Activated B cell treated with CpG ODN at 0.5 μM for 24 hours (primary cell): ENCODE results near the gene DUSP7. TPM values are rescaled to one million over a fixed set of nuclear protein-coding genes. Genes with fewer than 3 reads are reported as not detected.

ENCODE experiments used
- ATAC-seq: fragments of 200-7000 bp; cut with Tn5 transposase; one replicate; pipeline ENCODE4 v1.10.0; 2021; ENCODE audit warnings: low read depth, mild to moderate bottlenecking, moderate library complexity
- CTCF ChIA-PET: fragments of 350-600 bp; sonication (Branson Sonifier 250); formaldehyde crosslinking; loops from one replicate; lab custom pipeline; 2021; ENCODE audit warnings: antibody characterized with exemption; lab: Charles Lee
- POLR2A ChIA-PET: fragments of 350-600 bp; sonication (Branson Sonifier 250); formaldehyde crosslinking; loops from one replicate; lab custom pipeline; 2021; ENCODE audit warnings: antibody characterized with exemption; lab: Charles Lee
- DNase-seq: peaks from one replicate; pipeline ENCODE4 v3.0.0; 2022
- H3K27ac Mint-ChIP-seq: one replicate; pipeline ENCODE4 v1.8.0; 2020; ENCODE audit warnings: mixed read lengths
- H3K27me3 Mint-ChIP-seq: one replicate; pipeline ENCODE4 v1.8.0; 2021; ENCODE audit warnings: mixed read lengths
- H3K36me3 Mint-ChIP-seq: one replicate; pipeline ENCODE4 v1.8.0; 2021; ENCODE audit warnings: low read depth, mixed read lengths
- H3K4me1 Mint-ChIP-seq: one replicate; pipeline ENCODE4 v1.8.0; 2021; ENCODE audit warnings: mixed read lengths
- H3K4me3 Mint-ChIP-seq: one replicate; pipeline ENCODE4 v1.8.0; 2020; ENCODE audit warnings: mild to moderate bottlenecking, mixed read lengths
- H3K9me3 Mint-ChIP-seq: one replicate; pipeline ENCODE4 v1.8.0; 2020; ENCODE audit warnings: mixed read lengths
- CTCF ChIP-seq: fragments of 200-600 bp; IDR thresholded peaks from one replicate; pipeline ENCODE4 v1.8.0; 2022; ENCODE audit warnings: antibody characterized with exemption, mild to moderate bottlenecking
- intact Hi-C: fragments of 100-400 bp; cut with micrococcal nuclease; formaldehyde crosslinking; loops from one replicate; pipeline ENCODE4 v1.15.1; 2024
- total RNA-seq: library from RNA; stranded (reverse); gene quantifications from 2 replicates; pipeline ENCODE4 v1.2.3, GENCODE V29; 2022

Gene DUSP7
- total RNA-seq, 1 donor from 2014 or later, result 4.3 TPM

GRCh38 chr3:52039426-52039825 lies 16.9 kb downstream of the DUSP7 start:
- H3K27me3 Mint-ChIP-seq, result peaks cover 2% of the 10 kb centered on the region
- ATAC-seq (no peak), DNase-seq (no peak)
- ChIA-PET CTCF (no interaction called here), POLR2A (no interaction called here)
- no peak overlapping the region for H3K27ac Mint-ChIP-seq
- TF ChIP-seq CTCF, result no peak
- no peak overlapping the region for H3K4me3 Mint-ChIP-seq
- peaks cover 4% of the 10 kb centered on the region for H3K4me1 Mint-ChIP-seq
- H3K36me3 Mint-ChIP-seq, result no peaks in the 10 kb centered on the region
- intact Hi-C loops, result no loop called here
- no peaks in the 10 kb centered on the region for H3K9me3 Mint-ChIP-seq

GRCh38 chr3:52038227-52038626 lies 18.1 kb downstream of the DUSP7 start:
- H3K4me1 Mint-ChIP-seq, result peaks cover 4% of the 10 kb centered on the region
- no peak overlapping the region for H3K27ac Mint-ChIP-seq
- H3K36me3 Mint-ChIP-seq, result no peaks in the 10 kb centered on the region

GRCh38 chr3:52037291-52037690 lies 19.1 kb downstream of the DUSP7 start:
- Mint-ChIP-seq H3K27me3 (peaks cover 2% of the 10 kb centered on the region), H3K9me3 (no peaks in the 10 kb centered on the region), H3K27ac (no peak overlapping the region), H3K4me1 (peaks cover 4% of the 10 kb centered on the region), H3K4me3 (no peak overlapping the region), H3K36me3 (no peaks in the 10 kb centered on the region)
- DNase-seq (no peak), ATAC-seq (no peak)
- ChIA-PET CTCF (no interaction called here), POLR2A (no interaction called here)
- intact Hi-C loops, result no loop called here
- no peak for TF ChIP-seq CTCF

More at GRCh38 chr3:52038227-52038626, 18.1 kb downstream of the DUSP7 start:
- no peak for ATAC-seq
- ChIA-PET POLR2A (no interaction called here), CTCF (no interaction called here)
- intact Hi-C loops, result no loop called here
- no peak for DNase-seq
- no peak for TF ChIP-seq CTCF
- Mint-ChIP-seq H3K9me3 (no peaks in the 10 kb centered on the region), H3K4me3 (no peak overlapping the region), H3K27me3 (peaks cover 2% of the 10 kb centered on the region)

- H3K4me3 Mint-ChIP-seq, result no peak overlapping the region
- peaks cover 4% of the 10 kb centered on the region for H3K4me1 Mint-ChIP-seq
- H3K36me3 Mint-ChIP-seq, result no peaks in the 10 kb centered on the region
- CTCF ChIA-PET, result interaction anchor here (1.3 kb wide), 1 partner anchor 20 kb away, joined by 3 read pairs; no protein-coding TSS in a partner anchor
- TF ChIP-seq CTCF, result no peak
- ATAC-seq (no peak), DNase-seq (no peak)
- no peak overlapping the region for H3K27ac Mint-ChIP-seq
- intact Hi-C loops, result no loop called here
- H3K27me3 Mint-ChIP-seq, result peaks cover 2% of the 10 kb centered on the region
- POLR2A ChIA-PET, result interaction anchor here (0.8 kb wide), 1 partner anchor 19 kb away, joined by 3 read pairs; the partner anchor contains the start of gene DUSP7
- no peaks in the 10 kb centered on the region for H3K9me3 Mint-ChIP-seq
These were observed 19.5 kb downstream of the DUSP7 start for GRCh38 chr3:52036829-52037228.

- Mint-ChIP-seq H3K4me1 (peaks cover 4% of the 10 kb centered on the region), H3K4me3 (no peak overlapping the region), H3K9me3 (no peaks in the 10 kb centered on the region), H3K36me3 (no peaks in the 10 kb centered on the region), H3K27me3 (peaks cover 2% of the 10 kb centered on the region), H3K27ac (no peak overlapping the region)
- intact Hi-C loops, result no loop called here
- DNase-seq (no peak), ATAC-seq (peak; percentile 86)
- POLR2A ChIA-PET, result interaction anchor here (0.6 to 0.9 kb wide), 4 partner anchors 12 to 536 kb away, joined by 3 to 6 read pairs (median 4); partner anchors contain the start of genes DCAF1 and DUSP7
- no peak for TF ChIP-seq CTCF
- CTCF ChIA-PET, result interaction anchor here (1.3 kb wide), 1 partner anchor 21 kb away, joined by 3 read pairs; no protein-coding TSS in a partner anchor
These were observed 20.1 kb downstream of the DUSP7 start for GRCh38 chr3:52036222-52036694.
